Activated CD4-positive, alpha-beta T cell treated with anti-CD3 and anti-CD28 coated beads, Interleukin-10, Interleukin-2, amounts not matched to agents 100 ng/mL and 50 ng/mL, durations not matched to agents 16 hours and 8 hours (primary cell): Measurements from ENCODE around the gene SLCO1A2.
A peak's percentile ranks its signal among the peaks of the same experiment; 100 is the strongest.
"Not testable (repeated sequence)": the region's sequence is repeated elsewhere in the genome, so short reads cannot be mapped to it uniquely, and the experiment has no call there.

Experiments
- DNase-seq: peaks from one replicate; pipeline ENCODE4 v3.0.0-alpha.2; 2020

The SLCO1A2 gene, protein sequence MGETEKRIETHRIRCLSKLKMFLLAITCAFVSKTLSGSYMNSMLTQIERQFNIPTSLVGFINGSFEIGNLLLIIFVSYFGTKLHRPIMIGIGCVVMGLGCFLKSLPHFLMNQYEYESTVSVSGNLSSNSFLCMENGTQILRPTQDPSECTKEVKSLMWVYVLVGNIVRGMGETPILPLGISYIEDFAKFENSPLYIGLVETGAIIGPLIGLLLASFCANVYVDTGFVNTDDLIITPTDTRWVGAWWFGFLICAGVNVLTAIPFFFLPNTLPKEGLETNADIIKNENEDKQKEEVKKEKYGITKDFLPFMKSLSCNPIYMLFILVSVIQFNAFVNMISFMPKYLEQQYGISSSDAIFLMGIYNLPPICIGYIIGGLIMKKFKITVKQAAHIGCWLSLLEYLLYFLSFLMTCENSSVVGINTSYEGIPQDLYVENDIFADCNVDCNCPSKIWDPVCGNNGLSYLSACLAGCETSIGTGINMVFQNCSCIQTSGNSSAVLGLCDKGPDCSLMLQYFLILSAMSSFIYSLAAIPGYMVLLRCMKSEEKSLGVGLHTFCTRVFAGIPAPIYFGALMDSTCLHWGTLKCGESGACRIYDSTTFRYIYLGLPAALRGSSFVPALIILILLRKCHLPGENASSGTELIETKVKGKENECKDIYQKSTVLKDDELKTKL

DNA sequence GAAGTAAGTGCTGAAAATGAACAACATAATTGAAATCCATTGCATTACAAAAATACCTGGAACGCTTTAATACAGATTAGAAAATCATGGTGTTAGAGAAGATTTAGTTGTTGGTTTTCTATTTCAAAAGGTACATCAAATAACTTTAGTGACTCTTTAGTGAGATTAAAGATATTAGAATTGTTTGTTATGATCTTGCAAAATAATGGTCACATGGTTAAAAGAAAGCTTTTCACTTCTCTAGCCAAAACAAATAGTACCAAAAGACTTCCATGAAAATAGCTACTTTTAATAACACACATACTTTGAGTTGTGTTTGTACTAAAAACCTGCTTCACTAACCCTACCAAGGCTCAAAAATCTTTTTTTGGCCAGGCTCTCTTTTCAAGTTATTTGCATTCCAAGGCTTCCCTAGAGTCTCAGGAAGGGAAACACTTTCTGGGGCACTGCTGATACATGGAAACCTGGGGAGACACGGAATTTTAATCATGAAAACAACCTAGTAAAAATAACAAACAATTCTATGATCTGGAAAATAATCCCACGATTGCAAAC lies at the start of gene SLCO1A2:
SLCO1A2 (minus strand) TSS at position 147 of the 555 bp plus-strand sequence. CDS start 270 bp downstream, outside the sequence.
- no peak for DNase-seq

DNA sequence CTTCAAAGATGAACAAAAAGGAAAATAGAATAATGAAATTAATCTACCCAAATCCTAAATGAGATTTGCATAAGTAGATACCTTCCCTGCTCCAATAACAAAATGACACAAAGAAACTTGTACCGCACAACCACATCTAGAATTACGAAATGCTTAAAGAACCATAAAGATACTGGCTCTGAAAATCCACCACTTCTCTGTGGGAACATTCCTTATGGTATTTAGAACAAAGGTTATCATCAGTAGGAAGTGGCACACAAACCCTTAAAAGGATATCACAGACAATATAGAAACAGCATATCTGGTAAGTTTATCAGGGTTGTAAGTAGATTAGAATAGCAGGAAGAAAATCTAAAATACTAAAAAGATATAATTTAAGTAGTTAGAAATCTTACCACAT lies 49.5 kb upstream of the SLCO1A2 start:
- no peak for DNase-seq

DNA sequence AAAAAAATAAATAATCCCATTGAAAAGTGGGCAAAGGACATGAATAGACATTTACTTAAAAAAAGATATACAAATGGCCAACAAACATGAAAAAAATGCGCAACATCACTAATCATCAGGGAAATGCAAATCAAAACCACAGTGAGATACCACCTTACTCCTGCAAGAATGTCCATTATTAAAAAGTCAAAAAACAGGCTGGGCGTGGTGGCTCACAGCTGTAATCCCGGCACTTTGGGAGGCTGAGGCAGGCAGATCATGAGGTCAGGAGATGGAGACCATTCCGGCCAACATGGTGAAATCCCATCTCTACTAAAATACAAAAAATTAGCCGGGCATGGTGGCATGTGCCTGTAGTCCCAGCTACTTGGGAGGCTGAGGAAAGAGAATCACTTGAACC lies 46.6 kb upstream of the SLCO1A2 start:
- not testable (repeated sequence) for DNase-seq

DNA sequence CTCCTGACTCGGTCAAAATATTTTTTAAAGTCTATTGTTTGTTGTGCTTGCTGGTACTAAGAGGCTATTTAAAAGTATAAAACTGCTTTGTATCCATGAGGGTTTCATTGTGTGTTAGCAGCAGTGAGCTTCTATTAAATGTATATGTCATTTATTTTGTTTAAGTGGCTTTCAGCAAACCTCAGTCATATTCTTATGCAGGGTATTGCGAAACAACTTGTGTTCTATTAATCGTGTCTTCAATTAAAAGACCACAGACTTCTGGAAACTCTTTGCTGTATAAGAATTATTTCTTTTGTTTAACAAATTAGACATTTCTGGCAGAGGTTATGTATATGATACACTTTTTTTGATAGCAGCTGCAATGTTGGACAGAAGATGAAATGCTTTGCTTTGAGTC lies 44.5 kb upstream of the SLCO1A2 start:
- DNase-seq, result no peak

DNA sequence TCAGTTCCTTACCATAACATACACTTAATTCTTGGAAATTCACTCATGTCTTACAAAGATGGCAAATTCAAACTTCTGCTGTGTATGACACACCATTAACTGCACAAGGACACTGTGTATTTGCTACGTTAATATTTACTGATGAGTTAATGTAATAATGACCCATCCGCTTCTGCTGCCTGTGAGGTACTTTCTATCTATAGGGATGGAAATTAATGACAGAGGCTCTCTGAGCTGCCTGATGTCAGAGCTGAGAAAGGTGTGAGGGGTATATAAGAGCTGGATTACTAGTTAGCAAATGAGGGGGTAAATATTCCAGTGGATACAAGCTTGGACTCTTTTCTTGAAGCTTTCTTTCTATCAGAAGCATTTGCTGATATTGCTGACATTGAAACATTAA lies 37.9 kb upstream of the SLCO1A2 start, which contains the start of gene IAPP:
IAPP (plus strand) TSS at position 301 of the 400 bp plus-strand sequence. CDS start 450 bp downstream, outside the sequence.
- DNase-seq, result no peak

DNA sequence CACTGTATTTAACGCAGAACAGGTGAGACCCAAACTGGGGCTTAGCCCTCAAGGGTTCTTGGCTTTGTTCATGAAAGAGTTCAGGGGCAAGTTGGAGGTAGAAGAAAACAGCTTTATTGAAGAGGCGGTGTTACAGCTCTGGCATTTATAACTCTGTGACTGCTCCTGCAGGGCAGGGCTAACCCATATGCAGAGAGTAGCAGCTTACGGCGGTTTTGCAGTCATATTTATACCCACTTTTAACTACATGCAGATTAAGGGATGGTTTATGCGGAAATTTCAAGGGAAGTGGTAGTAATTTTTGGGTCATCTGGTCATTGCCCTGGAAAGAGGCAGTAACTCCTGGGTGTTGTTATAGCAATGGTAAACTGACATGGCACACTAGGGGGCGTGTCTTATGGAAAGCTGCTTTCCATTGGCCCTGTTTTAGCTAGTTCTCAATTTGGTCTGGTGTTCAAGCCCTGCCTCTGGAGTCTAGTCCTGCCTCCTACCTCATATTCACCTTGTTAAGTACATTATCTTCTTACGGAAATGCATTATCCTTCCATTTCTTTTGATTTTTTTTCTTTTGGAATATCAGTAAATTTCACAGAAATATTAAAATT lies 36.2 kb upstream of the SLCO1A2 start:
- no peak for DNase-seq

DNA sequence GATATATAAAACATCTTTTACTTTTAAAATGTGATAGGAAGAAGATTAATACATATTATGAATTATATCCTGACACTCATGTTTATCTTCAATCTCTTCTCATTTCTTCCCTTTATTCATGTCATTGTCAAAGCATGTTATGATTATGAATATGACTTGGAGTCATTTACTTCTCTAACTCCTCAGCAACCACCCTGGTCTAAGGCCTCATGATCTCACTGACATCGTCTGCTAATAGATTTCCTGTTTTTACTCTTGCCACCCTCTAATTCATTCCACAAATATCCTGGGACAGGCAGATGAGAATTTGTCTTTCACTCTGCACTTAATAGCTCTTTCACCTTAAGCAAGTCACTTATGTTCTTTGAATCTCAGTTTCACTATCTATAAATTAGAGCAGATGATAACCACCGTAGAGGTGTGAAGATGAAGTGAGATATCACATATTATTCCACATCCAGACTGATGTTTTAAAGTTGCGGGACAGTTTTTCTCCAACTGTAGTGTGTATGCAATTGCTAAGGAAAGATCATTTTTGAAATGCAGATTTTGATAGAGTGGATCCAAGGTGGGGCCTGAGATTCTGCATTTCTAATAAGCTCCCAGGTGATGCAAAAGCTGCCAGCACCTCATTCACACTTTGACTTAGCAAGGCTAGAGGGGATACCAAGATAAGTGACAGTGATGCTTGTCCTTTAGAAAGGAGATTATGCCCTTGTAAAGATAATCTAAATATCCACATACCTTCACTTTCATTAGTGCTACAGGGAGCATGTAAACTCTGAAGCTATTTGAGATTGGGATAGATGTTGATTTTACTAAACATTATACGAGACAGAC lies 34.6 kb upstream of the SLCO1A2 start:
- DNase-seq, result peak; percentile 19

DNA sequence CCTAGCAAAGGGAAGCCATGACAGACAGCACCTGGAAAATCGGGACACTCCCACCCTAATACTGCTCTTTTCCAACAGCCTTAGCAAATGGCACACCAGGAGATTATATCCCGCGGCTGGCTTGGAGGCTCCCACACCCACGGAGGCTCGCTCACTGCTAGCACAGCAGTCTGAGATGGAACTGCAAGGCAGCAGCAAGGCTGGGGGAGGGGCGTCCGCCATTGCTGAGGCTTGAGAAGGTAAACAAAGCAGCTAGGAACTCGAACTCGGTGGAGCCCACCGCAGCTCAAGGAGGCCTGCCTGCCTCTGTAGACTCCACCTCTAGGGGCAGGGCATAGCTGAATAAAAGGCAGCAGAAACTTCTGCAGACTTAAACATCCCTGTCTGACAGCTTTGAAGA lies 25.9 kb upstream of the SLCO1A2 start:
- DNase-seq, result not testable (repeated sequence)

DNA sequence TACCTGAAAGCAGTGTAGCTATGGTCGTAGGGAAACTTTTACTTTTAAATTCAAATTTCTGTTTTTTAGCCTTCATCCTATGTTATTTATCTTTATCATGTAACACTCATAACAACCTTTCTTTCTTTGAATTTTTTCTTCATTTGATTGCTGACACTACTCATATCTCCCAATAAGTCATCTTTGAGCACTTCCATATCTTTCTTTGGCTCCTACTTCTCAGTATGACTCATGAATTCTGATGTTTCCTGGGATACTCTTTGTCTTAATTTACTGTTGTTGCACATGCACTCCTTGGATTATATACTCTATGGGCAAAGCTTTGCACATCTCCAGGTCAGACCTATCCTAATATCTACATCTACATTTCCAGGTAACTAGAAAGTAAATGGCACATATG lies 19.9 kb upstream of the SLCO1A2 start:
- no peak for DNase-seq

DNA sequence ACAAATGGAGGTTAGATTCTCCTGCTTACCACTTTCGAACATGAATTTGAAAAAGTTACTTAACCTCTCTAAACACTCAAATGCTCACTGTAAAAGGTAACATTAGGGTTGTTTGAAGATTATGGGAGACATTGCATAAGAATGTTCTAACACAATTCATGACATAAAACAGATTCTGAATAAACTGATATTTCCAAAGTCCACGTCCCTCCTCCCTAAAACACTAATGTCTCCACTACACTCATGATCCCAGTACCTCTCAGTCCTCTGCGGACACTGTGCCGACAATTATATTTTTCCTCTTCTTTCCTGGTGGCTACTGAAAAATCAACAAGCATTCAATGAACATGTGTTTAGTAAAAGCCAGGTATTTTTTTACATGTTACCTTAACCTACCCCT lies 19.2 kb upstream of the SLCO1A2 start:
- no peak for DNase-seq

DNA sequence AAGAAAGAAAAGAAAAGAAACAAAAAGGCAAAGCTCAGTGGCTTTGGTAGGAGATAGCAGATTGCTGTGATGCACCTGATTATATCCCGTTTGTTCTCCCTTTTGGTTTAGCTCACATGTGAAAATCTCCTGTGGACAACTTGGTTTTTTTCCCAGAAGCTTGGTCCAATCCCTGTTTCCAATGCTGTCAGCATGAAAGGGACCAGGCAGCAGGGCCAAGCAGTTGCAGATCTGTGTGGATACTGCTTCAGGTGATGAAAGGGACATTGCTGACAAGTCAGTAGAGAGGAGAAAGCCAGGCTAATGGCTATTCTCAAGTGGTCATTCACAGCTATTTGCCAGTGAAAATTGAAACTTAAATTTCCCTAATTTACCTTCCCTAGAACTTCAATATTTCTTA lies 18.8 kb upstream of the SLCO1A2 start:
- DNase-seq, result no peak

DNA sequence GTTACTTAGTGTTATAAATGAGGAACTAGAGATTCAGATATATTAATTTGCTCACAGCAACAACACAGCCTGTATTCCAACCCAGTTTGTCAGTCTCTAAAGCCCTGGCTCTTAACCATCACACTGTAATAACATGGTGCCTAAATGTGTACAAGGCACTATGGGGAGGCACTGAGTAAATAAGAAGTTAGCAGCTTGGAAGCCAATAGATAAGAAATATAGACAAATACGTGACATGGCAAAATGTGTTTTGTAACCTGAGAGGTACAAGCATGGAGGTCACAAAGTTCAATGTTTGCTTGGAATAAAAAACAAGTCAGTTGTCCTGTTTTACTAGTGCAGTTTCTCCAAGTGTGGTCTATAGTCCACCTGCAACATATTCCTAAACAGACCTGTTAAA lies 16.3 kb upstream of the SLCO1A2 start:
- no peak for DNase-seq

DNA sequence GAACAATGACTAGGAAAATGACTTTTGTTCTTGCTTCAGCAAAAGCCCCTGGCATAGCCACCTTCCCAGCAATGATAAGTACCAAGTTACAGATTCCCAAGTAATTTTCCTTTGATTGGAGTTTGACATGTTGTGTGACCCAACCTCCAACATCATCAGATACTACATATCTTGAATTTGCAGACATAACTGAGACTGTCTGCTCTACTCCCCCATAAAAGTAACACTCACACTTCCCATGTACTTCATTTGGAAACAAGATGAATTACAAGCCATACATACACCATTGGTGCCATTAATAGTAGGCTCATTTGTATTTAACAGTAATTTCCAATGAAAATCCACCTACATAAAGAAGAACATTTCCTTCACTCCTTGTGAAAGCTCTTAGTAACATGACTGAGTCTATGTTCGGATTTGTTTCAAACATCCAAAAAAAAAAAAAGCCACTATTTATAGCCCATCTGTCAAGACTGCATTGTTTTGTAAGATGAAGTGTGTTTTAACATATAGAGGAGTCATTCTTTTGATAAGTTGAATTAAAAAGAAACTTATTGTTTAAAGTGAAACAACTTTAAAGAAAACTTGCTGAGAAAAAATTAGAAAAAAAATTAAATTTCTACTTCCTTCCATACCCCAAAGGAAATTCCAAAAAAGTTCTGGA lies 12.0 kb upstream of the SLCO1A2 start:
- DNase-seq, result no peak

DNA sequence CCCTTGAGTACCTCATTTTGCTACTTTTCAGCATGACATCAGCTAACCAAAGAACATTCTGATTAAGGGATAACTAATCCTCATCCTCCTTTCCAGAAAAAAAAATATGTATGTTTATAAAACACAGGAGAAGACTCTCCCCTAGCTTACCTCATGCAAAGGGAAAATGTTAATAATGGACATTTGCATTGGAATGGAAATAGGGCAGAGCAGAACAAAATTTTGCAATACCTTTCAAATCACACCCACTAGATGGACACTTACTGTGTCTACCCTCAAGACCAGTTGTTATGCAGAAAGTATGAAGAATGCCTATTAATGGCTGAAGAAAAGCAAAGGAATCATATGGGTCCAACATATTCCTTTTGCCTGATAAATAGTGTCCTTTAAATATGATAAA lies 8.9 kb upstream of the SLCO1A2 start:
- DNase-seq, result no peak

DNA sequence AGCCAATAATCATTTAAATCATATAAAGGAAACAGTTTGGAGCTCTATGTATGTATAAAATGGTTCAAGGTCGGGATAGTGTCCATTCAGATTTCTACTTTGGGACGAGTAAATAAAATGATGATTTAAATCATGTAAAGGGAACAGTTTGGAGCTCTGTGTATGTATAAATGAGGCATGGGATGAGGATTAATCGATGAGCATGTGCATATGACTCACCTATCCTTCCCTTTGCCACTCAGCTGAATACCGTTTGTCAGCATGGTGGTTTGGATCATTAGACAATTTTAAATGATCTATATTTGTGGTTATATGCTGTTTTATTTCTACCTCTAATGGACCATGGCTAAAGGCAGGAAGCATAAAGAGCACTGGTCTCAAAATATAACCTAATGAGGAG lies 7.1 kb upstream of the SLCO1A2 start:
- no peak for DNase-seq

DNA sequence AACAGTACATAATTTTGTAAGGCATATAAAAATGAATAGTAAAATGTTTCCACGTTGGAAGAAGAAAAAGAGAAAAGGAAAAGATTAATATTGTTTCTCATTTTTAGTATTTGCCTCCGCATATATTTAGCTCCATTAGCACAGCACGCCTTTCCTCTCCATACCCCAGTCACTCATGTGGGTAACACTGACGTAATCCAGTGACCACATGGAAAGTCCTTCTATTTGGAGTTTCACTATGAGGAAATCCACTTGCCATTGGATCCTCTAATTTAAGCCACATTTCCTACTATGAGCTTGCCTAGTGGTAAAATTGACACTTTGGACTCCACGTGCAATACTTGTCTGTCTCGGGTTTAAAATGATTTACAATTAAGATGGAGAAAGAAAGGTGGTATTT lies 5.7 kb upstream of the SLCO1A2 start:
- DNase-seq, result peak; percentile 46

DNA sequence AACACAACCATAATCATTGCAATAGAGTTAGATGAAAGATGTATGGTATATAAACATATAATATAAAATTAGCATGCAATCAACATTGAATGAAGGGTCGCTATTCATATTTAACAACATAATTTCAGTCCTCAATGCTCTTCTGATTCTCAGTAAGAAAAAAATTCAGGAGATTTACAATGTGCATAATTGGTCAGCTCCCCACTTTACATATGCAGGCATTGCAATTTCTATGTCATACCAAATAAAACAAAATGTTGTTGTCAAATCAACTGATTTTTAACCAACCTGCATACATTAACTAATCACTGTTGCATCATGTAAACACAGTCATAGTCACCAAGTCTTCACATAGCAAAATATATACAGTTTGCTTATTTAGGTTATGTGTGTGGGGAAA lies 5.2 kb upstream of the SLCO1A2 start:
- no peak for DNase-seq

DNA sequence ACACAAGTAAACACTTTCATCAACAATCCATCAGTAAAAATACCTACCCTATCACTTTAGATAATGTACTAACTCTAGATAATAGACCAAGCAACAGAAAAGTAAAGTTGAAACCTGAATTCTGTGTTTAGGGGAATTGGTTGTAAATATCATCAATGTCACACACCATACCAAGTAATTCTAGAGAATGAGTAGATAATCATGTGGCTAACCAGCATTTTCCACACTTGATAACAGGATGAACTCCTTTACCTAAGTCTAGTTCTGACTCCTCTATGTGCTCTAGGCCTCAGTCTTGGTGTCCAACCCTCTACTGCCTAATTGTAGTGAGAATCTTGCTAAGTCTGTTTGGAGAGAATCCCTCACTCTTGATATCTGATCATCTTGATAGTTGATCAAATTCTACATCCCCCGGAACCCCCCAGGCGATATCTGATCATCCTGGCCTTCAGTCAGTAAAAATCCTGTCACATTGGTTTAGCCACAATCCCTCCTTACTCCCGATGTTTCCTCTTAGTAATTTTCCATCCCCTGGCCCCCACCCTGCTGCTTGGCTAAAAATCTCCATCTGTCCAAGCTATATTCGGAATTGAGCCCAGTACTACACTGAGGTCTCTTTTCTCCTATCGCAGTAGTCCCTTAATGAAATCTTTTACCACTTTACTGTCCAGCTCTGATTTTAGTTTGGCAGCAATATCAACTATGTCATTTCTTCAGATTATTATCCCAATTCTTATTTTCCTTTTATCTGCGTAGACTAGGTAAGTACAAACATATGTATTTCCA lies 3.4 kb upstream of the SLCO1A2 start:
- no peak for DNase-seq

DNA sequence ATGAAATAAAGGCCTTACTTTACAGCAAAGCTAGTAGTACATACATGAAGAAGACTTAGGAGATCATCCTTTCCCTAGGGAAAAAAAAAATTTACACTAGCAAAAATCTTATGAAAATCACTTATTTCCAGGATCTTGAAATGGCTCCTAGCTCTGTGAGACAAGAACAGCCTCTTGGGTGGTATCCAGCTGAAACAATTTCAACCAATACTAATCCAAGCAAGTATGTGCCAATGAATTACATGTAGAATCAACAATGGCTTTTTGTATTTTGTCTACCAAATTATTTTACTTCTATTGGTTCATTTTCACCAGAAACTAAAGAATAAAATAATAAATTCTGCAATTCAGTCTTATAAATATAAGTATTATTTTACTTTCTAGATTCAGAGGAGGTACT lies 2.7 kb upstream of the SLCO1A2 start:
- DNase-seq, result no peak

DNA sequence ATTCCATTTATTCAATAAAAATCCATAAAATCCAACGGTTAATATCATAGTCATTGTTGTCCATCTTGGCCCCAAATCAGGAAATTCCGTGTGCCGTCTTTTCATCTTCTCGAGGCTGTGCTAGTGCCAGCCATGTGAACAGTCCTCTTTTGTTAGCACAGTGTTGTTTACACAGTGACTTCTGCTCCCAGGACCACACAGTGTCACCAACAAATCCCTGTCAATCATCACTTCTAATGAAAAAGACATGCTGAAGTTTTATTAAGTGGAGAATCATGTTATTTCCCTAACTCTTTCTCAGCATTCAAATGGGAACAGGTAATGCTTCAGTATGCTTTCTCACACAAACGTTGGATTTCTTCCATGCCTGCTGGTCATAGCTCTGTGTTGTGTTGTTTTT lies 1.9 kb upstream of the SLCO1A2 start:
- no peak for DNase-seq

DNA sequence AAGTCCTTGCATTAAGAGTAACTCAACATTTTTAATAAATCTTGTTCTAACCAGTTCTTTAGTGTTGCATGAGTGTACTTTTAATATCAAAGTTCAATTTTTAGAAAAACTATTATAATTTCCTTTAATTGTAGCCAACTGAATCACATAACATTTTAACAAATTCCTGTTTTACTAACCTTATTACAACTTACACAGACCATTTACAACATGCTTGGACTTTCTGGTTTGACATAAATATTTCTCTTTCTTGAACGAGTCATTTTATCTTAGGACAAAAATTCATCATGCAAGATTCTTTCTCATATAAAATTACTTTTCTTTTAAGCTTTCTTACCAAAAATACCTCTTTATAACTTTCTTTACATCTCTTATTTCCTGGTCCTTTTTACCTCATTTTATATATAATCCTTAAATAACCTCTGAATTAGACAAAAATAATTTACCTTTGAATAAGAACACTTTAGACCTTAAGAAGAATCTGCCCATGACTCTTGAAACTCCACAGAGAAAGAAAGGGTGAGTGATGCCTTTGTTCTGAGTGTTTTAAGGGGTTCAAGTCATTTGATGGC lies 3.9 kb downstream of the SLCO1A2 start:
- DNase-seq, result no peak
